ENCODE data around the gene TUFM. TPM values are rescaled to one million over a fixed set of nuclear protein-coding genes. Genes with fewer than 3 reads are reported as not detected.
"Not testable (repeated sequence)": the region's sequence is repeated elsewhere in the genome, so short reads cannot be mapped to it uniquely, and the experiment has no call there.

The TUFM gene
- total and polyA plus RNA-seq, 11 donors = 179 to 384 (median 226) TPM

DNA sequence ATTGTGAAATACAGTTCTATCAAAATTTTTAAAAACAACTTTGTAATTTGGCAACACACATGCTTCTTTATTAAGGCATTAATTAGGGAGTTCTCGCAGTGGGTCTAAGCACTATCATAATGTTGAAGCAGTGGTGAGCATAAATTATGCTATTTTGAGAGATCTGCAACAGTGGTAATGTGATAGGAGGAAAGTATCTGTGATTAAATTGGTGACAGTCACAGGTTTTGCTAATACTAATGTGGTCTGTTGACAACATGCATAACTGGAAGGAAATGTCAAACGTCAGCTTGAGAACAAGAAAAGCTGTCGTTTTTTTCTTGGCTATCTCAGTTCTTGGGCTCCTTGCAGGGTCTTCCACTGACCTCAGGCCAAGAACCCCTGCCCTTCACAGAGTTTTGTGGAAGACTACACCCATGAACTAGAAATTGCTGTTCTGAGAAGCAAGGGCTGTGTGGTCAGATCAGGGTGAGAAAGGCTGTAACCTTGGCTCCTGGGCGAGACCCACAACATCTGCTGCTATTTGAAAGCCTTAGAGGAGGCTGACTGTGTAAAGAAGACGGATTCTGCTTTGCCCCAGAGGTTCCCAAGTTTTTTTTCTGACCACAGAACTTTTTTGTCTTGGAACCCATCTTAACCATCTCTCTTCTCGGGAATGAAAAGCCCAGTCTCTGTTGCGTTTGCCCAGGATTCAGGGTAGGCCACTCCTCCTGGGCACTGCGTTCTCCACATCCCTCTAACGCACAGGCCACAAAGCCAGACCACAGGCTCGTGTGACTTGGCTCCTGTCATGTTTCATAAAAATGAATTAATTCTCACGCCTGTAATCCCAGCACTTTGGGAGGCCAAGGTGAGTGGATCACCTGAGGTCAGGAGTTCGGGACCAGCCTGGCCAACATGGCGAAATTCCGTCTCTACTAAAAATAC is 46.1 kb upstream of the TUFM start:
- no peak for TF ChIP-seq POLR2A (IDR thresholded peaks at IDR 0.05)
- TF ChIP-seq, protein P1, sequence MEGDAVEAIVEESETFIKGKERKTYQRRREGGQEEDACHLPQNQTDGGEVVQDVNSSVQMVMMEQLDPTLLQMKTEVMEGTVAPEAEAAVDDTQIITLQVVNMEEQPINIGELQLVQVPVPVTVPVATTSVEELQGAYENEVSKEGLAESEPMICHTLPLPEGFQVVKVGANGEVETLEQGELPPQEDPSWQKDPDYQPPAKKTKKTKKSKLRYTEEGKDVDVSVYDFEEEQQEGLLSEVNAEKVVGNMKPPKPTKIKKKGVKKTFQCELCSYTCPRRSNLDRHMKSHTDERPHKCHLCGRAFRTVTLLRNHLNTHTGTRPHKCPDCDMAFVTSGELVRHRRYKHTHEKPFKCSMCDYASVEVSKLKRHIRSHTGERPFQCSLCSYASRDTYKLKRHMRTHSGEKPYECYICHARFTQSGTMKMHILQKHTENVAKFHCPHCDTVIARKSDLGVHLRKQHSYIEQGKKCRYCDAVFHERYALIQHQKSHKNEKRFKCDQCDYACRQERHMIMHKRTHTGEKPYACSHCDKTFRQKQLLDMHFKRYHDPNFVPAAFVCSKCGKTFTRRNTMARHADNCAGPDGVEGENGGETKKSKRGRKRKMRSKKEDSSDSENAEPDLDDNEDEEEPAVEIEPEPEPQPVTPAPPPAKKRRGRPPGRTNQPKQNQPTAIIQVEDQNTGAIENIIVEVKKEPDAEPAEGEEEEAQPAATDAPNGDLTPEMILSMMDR (IDR thresholded peaks at IDR 0.05) = no peak
- Histone ChIP-seq H3K4me3 (no peak overlapping the region), H3K9me3 (no peaks in the 10 kb centered on the region), H3K4me1 (no peaks in the 10 kb centered on the region), H3K27me3 (no peaks in the 10 kb centered on the region), H3K36me3 (no peaks in the 10 kb centered on the region), H3K27ac (no peak overlapping the region)
- DNase-seq = no peak
- intact Hi-C loops (cut with DNase I) = no loop called here
- ATAC-seq = no peak
- 74 to 79% (median 78%) methylated on average over 14 of the region's 14 CpGs for WGBS, 4 donors

DNA sequence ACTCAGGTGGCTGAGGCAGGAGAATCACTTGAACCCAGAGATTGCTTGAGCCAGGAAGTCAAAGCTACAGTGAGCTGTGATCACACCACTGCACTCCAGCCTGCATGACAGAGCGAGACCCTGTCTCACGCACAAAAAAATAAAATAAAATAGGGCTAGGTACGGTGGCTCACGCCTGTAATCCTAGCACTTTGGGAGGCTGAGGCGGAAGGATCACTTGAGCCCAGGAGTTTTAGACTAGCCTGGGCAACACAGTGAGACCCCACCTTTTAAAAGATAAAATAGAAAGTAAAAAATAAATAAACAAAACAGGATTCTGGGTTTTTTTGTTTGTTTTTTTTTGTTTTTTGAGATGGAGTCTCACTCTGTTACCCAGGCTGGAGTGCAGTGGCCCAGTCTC is 44.2 kb upstream of the TUFM start:
- H3K27ac ChIP-seq; H3K27me3 ChIP-seq; H3K4me1 ChIP-seq; H3K4me3 ChIP-seq; intact Hi-C loops (cut with DNase I); DNase-seq; H3K9me3 ChIP-seq; H3K36me3 ChIP-seq; ATAC-seq: not testable (repeated sequence)
- WGBS, 4 donors = 89 to 98% (median 96%) methylated on average over 5 of the region's 5 CpGs

DNA sequence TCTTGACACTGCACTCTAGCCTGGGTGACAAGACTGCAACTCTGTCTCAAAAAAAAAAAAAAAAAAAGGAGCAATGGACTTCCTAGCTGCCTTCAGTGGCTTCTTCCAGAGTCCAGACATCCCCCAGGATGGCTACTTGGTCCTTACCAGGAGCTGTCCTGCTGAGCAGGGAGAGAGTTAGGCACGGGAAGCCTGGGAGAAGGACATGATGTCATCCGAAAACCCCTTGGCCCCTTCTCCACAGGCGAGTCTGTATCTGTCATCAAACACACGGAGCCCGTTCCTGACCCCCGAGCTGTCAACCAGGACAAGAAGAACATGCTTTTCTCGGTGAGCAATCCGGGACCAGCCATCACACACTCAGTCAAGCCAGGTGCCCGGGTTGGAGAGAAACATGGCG is 40.8 kb upstream of the TUFM start:
- ATAC-seq = no peak
- Histone ChIP-seq H3K27ac (no peak overlapping the region), H3K4me1 (no peaks in the 10 kb centered on the region), H3K27me3 (peaks cover 0 to 10% (median 0%) of the 10 kb centered on the region in 9 donors), H3K9me3 (no peaks in the 10 kb centered on the region), H3K36me3 (no peaks in the 10 kb centered on the region), H3K4me3 (no peak overlapping the region)
- DNase-seq = no peak
- WGBS, 4 donors = 46 to 57% (median 50%) methylated on average over 10 of the region's 10 CpGs
- intact Hi-C loops (cut with DNase I) = loop anchor here in 1 of 10 donors (5.0 kb wide), 1 partner anchor 50 kb away; no protein-coding TSS in a partner anchor
- TF ChIP-seq, protein P1 (IDR thresholded peaks at IDR 0.05) = no peak
- TF ChIP-seq POLR2A (IDR thresholded peaks at IDR 0.05) = no peak

DNA sequence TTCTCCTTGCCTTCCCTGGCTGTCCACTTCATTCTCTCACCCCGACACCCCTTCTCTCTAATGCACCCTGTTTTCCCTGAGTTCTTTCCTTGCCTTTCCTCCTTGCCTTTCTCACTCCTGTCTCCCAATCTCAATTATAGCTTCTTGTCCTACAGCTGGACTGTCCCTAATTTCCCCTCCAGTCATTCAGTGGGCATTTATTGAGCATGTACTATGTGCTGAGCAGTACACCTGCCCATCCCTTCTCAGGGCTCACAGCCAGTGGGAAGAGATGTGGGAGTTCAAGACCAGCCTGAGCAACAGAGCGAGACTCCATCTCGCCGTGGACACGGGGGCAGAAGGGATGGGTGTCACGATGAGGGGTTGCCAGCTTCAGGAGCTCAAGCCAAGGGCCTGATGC is 37.9 kb upstream of the TUFM start:
- no peak overlapping the region for H3K27ac ChIP-seq
- peaks cover 4 to 15% (median 11%) of the 10 kb centered on the region in 12 donors for H3K4me1 ChIP-seq
- intact Hi-C loops (cut with DNase I) = loop anchor here in 2 of 10 donors (5.0 kb wide), 2 partner anchors 38 to 58 kb away; no protein-coding TSS in a partner anchor
- ATAC-seq (no peak), DNase-seq (no peak)
- H3K36me3 ChIP-seq = no peaks in the 10 kb centered on the region
- no peak overlapping the region for H3K4me3 ChIP-seq
- peaks cover 0 to 10% (median 0%) of the 10 kb centered on the region in 9 donors for H3K27me3 ChIP-seq
- H3K9me3 ChIP-seq = no peaks in the 10 kb centered on the region
- WGBS, 4 donors = 87 to 95% (median 93%) methylated on average over 6 of the region's 6 CpGs
- TF ChIP-seq POLR2A (IDR thresholded peaks at IDR 0.05) = no peak
- TF ChIP-seq, protein P1 (IDR thresholded peaks at IDR 0.05) = no peak
